ENCODE measurements around the gene NTN1. TPM values are rescaled to one million over a fixed set of nuclear protein-coding genes. Genes with fewer than 3 reads are reported as not detected.
A peak's percentile ranks its signal among the peaks of the same experiment; 100 is the strongest.
"Not testable (repeated sequence)": the region's sequence is repeated elsewhere in the genome, so short reads cannot be mapped to it uniquely, and the experiment has no call there.

NTN1 gene
- 22.8 TPM for total RNA-seq

DNA sequence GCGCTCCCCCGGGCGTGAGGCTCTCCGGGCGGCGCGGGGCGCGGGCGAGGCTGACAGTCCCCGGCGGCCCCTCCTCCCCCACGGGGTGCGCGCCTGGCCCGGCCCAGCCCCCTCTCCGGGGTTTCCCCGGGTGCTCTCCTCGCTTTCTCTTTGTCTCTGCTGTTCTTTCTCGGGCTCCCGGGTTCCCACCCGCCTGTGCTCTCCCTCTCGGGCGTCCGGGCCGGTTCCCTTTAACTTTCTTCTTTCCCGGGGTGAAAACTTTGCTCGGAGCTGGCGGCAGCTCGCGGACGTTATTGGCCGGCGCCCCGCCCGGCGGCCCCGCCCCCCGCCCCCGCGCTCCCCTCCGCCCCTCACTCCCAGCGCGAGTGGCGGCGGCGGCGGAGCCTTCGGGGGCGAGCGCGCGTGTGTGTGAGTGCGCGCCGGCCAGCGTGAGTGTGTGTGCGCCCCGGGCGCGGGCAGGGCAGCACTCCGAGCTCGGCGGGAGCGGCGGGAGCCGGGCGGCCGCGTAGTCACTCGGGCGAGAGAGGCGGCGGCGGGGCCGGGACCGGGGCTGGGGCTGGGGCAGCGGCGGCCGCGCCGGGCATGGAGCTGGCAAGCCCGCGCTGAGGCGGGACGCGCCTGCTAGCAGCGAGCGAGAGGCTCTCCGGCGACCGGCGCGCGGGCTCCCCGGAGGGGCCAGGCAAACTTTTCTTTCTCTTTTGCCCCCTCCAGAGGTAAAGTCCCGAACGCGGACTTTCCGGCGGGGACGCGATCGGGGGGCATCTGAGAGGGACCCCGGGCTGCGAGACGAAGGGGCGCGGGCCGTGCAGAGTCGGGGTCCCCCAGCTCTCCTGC lies at the start of gene NTN1:
Gene NTN1, plus strand, starts transcription at position 353 of the 834 bp plus-strand sequence. CDS start 864 bp downstream, outside the sequence.
- peak; percentile 75 for ATAC-seq
- DNase-seq (ENCODE audit: low spot score) = peak; percentile 74
- intact Hi-C loops (cut with DNase I) = no loop called here

DNA sequence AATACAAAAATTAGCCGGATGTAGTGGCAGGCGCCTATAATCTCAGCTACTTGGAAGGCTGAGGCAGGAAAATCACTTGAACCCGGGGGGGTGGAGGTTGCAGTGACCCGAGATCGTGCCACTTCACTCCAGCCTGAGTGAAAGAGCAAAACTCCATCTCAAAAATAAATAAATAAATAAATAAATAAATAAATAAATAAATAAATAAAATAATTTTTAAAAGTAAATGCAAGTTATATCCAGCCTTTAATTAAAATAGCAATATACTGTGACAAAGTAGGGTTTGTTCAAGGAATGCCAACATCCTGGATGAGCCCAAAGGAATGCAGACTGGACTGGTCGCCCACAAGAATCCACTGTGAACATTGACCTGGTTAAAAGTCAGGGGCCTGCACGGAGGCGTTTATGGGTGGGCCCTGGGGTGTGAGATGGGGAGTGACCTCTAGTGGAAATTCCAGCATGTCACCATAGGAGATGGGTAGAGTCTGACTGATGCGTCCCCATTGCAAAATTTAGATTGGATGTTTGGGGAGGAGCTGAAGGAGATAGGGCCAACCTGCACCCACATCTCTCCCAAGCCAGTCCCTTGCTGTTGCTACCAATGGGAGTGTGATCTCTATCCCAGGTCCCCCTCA lies 46.1 kb upstream of the NTN1 start:
- DNase-seq (ENCODE audit: low spot score) = no peak
- no peak for ATAC-seq
- intact Hi-C loops (cut with DNase I) = loop anchor here (10.0 kb wide), 1 partner anchor 60 kb away; no protein-coding TSS in a partner anchor

DNA sequence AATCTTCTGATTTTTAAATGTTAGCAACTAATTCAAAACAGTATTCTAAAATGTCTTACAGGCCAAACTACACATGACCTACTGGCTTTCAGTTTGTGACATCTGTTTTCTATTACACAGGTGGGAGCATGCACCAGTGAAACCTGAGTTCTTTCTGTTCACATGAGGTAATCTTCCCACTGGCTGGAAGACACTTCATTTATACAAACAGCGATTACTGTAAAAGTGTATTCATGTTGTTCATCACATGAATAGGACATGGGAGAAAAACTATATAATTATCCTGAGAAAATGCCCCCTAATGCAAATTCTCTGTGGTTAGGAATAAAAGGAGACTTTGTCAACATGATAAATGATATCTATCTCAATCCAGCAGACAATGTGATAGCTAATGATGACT lies 44.7 kb upstream of the NTN1 start:
- no peak for DNase-seq (ENCODE audit: low spot score)
- no peak for ATAC-seq
- intact Hi-C loops (cut with DNase I) = loop anchor here (10.0 kb wide), 1 partner anchor 62 kb away; no protein-coding TSS in a partner anchor

DNA sequence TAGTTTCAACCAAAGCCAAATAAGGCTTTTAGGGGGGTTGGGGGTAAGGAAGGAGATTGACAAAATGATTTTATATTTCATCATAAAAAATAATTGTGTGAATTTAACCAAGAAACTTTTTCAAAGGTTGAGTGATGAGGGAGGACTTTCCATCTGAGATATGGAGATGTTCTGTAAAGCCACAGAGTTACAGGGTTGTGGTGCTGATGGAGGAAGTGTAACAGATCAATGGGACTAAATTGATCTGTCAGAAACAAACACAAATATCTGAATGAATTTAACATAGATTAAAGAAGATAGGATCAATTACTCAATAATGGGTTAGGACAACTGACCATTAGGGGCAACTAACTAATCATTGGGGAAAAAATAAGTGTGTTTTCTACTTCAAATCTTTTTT lies 41.6 kb upstream of the NTN1 start:
- intact Hi-C loops (cut with DNase I) = loop anchor here (5.0 to 10.0 kb wide), 2 partner anchors 65 to 788 kb away; no protein-coding TSS in a partner anchor
- DNase-seq (ENCODE audit: low spot score) (no peak), ATAC-seq (no peak)

DNA sequence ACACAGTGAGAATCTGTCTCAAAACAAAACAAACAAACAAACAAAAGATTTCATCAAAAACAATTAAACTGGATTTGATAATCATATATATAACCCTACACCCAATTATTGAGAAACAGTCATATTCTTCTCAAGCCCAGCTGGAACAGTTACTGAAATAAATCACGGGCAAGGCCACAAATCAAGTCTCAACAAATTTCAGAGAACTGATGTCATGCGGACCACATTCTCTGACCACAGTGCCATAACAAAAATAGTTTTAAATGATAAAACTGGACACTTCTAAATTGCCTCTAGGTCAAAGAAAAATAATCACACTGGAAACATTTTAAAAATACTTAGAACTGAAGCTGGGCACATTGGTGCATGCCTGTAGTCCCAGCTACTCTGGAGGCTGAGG lies 39.9 kb upstream of the NTN1 start:
- DNase-seq (ENCODE audit: low spot score) = no peak
- no peak for ATAC-seq
- intact Hi-C loops (cut with DNase I) = loop anchor here (5.0 kb wide), 1 partner anchor 786 kb away; no protein-coding TSS in a partner anchor

DNA sequence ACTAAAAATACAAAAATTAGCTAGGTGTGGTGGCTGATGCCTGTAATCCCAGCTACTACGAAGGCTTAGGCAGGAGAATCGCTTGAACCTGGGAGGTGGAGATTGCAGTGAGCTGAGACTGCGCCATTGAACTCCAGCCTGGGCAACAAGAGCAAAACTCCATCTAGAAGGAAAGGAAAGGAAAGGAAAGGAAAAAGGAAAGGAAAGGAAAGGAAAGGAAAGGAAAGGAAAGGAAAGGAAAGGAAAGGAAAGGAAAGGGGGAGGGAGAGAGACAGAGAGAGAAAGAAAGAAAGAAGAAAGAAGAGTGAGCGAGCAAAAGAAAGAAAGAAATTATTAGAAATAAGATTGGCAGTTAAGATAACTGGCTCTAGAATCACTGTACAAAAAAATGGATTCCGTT lies 37.1 kb upstream of the NTN1 start:
- not testable (repeated sequence) for ATAC-seq; DNase-seq (ENCODE audit: low spot score)
- intact Hi-C loops (cut with DNase I) = loop anchor here (5.0 kb wide), 1 partner anchor 783 kb away; no protein-coding TSS in a partner anchor

DNA sequence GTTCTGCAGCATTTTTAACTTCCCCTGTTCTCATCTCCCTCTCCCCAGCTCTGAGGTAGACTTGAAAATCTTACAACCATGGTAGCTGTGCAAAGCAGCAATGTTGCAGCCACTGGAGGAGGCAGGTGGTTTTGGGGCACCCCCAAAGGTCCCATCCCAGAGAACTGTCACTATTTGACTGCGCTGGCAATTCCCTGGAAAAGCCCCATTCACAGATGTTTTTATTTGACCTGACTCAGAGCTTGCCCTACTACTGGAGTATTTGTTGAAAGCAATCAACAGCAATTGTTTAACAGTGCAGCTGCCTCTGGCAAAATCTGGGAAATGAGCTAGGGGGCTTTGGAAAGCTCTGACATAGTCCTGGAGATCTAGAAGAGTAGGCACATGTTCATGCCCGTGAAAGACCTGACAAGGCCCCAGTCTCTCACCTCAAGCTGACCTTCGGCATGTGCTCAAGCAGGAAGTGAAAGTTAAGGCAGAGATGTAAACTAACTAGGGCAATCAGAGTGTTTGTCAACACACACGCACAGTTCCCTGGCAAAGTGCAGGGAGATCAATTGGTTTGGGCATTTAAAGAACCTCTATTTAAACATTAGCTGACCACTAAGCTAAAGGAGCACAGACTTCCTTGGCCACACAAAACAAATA lies 36.1 kb upstream of the NTN1 start:
- no peak for DNase-seq (ENCODE audit: low spot score)
- intact Hi-C loops (cut with DNase I) = no loop called here
- ATAC-seq = no peak

DNA sequence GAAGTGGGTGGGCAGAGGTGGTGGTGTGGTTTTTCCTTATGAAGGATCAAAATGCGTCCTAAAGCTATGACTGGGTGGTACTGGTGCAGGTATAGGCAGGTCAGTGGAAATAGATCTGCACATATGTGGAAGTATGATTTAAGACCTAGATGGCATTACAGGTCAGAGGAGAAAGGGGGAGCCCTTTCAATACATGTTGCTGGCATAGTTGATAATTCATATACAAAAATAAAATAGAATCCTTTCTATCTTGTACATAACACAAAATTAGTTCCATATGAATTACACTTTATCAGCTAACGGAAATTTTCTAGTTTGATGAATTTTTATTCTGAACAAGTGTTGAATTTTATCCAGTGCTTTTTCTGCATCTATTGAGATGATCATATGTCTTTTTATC lies 35.0 kb upstream of the NTN1 start:
- intact Hi-C loops (cut with DNase I) = no loop called here
- no peak for DNase-seq (ENCODE audit: low spot score)
- ATAC-seq = no peak

DNA sequence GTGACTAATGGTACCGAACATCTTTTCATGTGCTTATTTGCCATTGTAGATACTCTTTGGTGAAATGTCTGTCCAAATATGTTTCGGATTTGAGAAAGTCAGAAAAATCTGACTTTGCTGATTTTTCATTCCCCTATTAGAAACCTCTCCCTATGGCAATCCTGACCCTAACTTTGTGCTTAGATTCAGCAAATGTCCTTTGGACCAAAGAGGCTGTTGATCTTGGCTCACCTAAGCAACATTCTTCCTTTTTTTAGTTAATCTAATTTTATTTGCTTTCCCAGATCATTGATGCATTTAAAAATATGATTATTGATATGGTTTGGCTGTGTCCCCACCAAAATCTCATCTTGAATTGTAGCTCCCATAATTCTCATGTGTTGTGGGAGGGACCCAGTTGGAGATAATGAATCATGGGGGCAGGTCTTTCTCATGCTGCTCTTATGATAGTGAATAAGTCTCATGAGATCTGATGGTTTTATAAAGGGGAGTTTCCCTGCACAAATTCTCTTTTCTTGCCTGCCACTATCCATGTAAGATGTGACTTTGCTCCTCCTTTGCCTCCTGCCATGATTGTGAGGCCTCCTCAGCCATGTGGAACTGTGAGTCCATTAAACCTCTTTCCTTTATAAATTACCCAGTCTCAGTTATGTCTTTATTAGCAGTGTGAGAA lies 32.9 kb upstream of the NTN1 start:
- intact Hi-C loops (cut with DNase I); ATAC-seq; DNase-seq (ENCODE audit: low spot score): not testable (repeated sequence)

DNA sequence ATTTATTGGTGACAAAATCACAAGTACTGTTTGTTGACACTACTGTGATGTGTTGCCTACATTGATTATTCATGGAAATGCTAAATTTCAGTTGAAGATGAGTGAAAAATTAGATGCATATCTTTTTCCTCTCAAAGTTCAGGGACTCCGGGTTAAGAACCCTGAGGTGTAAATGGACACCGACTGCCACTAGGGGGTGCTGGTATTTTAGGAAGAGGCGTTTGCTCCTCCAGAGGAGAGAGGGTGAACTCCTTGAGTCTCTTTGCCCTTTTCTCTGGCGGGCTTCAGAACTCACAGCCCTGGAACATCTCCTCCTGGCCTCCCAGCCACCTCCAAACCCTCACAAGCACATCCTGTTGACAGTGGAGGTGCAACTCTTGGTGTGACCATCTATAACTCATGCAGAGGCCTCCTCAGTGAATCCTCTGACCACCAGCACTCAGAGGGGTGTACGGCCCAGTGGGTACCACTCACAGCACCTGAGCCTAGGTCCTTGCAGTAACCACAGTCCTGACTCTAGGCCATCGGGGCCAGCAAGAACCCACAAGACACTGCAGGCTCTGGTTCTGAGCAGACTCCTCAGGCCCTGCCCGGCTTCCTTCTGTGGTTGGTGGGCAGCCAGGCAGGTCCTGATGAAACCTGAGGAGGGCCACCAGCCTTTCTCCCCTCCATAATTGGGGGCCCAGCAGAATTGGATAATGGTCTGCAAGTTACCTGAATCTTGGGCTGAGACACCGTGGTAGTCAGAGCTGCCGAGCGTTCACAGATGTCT lies 29.6 kb upstream of the NTN1 start:
- ATAC-seq (peak; percentile 83), DNase-seq (ENCODE audit: low spot score) (peak; percentile 84)
- intact Hi-C loops (cut with DNase I) = no loop called here

DNA sequence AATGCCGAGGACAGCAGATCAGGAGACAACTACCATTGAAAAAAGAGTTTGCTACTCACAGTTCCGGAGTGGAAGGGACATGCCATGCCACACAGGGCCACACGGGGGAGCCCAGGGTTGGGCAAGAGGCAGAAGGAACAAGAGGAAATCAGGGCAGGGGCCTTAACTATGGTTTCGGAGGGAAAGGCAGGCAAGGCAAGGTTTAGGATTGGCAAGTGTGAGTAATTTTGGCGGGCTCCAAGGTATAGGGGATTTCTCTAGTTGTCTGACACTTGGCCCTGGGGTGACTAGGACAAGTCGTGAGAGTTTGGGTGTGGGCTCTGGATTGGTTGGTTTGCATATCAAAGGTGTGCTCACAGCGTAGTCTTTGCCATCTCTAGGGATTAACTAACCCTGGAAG lies 27.0 kb upstream of the NTN1 start:
- intact Hi-C loops (cut with DNase I) = no loop called here
- ATAC-seq (peak; percentile 83), DNase-seq (ENCODE audit: low spot score) (peak; percentile 89)

DNA sequence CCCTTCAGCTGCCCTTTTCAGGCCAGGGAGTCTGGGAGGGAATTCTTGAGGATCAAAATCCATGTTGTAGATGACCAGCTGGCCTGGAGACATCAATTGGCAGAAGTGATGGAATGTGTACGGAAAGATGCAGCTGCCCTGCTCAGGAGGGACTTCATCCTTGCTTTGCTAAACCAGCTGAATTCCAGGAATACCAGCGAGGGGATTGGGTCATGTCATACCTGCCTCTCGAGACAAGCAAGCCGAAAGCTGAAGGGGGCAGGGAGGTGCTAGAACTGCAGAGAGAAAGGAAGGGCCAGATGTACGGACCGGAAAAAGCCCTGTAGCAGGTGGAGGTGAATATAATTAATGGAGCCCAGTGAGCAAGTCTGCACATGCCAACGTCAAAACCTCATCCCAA lies 25.6 kb upstream of the NTN1 start:
- ATAC-seq = no peak
- DNase-seq (ENCODE audit: low spot score) = no peak
- intact Hi-C loops (cut with DNase I) = no loop called here

DNA sequence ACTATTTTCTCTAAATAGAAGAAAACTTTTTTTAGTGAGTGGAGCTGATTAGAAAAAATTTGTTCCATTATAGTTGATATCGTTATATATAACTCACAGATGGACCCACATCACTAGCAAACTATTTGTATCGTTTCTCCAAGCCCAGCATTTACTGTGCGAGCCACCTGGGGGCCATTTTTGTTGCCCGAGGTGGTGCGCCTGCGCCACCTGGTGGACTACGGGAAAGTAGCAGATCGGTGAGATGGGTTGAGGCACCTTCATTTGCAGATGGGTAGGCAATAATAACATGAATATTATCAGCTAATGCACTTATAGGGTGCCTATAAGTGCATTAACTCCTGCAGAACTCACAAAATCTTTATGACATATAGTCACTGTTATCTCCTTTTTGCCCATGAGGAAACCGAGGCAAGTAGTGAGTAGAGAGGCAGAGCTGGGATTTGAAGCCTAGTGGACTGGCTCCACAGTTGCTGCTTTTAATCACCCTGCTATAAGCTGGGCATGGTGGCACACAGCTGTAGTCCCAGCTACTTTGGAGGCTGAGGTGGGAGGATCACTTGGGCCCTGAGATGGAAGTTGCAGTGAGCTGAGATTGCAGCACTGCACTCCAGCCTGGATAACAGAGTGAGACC lies 23.2 kb upstream of the NTN1 start:
- ATAC-seq (no peak), DNase-seq (ENCODE audit: low spot score) (no peak)
- intact Hi-C loops (cut with DNase I) = no loop called here

DNA sequence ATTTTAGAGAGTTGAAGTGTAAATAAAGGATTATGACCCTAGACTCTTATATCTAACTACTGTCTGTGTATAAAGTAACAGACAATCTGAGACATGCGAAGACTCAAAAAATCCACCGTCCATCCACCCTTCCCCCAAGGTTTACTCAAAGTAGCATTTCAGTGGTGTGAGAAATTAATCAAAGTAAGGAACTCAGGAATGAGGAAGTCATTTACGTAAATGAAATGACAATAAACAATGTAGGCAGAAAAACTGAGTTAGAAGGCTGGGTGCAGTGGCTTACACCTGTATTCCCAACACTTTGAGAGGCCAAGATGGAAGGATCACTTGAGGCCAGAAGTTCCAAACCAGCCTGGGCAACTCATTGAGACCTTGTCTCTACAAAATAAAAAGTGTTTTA lies 19.8 kb upstream of the NTN1 start:
- intact Hi-C loops (cut with DNase I) = no loop called here
- DNase-seq (ENCODE audit: low spot score) (no peak), ATAC-seq (no peak)

DNA sequence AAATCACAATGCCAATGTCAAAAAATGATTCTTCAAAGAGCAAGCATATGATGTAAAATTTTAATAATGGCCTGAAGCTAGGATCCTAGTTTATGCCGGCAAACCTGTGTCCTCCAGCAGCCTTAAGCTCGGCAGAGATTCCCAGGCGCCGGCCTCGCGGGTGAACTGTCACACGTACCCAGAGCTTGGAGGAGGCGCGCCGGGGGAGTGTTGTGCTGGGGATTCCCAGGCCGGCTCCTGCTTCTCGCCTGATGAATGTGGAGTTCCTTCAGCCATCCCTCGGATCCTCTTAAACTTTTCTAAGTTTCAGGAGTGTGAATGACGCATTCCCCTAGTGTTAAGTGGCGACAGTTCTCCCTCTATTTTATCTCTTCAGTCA lies 19.1 kb upstream of the NTN1 start:
- ATAC-seq (no peak), DNase-seq (ENCODE audit: low spot score) (no peak)
- intact Hi-C loops (cut with DNase I) = no loop called here

DNA sequence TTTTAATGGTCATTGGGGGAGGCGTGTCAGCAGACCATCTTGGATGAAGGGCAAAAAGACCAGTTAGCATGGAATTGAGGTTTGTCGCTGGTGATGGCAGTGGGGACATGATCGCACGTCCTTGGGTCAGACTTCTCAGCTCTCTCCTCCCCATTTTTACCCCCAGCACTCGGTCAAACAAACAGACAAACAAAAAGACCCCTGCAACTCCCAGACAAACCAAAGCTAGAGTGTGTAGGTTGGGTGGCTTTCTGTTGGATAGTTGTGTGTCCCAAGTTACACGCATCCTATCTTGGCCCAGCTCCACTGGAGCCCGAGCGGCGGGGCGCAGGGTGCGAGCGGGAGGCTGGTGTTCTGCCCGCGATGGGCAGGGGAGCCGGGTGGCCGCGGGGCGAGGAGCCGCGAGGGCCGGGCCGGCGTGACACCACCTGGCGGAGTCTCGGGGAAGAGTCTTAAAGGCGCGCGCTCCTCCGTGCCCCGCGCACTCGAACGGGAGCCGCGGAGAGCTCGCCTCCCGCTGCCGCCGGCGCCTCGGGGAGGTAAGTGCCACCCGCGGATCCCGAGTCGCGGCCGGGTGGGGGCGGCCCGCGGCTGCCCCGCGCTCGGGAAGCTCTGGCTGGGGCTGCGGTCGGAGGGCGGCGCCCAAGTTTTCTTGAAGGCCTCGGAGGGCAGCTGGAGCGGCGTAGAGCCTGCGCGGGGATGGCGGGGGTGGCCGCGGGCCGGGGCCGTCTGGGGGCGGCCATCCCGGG lies 18.5 kb upstream of the NTN1 start:
- no peak for DNase-seq (ENCODE audit: low spot score)
- peak; percentile 65 for ATAC-seq
- intact Hi-C loops (cut with DNase I) = no loop called here

DNA sequence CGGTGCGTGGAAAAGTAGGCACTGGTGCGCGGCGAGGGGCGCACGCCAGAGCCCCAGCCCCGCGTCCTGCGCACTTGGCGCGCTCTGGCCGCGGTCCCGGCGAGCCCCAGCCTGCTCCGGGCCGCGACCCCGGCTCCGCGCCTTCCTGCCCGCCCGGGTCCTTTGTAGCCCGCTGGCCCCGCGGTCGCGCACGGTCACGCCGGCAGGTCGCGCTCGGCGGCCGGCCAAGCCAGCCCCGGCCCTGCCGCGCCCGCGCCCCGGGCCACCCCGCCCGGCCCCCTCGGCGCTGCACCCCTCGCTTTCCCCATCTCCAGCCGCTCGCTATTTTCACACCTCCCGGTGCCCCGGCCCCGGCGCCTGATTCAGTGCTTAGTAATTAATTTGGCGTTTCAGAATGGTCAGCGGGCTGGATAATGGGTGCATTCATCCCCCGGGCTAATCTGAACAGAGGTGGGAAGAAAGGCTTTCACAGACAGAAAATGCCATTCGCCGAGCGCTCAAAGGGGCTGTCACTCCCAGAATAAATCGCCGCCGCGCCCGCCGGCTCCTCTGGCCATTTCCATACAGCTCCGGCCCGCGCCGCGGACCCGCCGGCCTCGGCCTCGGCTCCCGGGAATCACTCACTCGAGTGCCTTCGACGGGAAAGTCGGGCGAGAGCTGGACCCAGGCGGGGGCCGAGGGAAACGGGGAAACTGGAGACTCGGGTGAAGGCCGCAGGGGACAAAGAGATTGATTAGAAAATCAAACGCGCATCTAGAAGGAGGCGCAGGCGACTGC lies 17.8 kb upstream of the NTN1 start:
- intact Hi-C loops (cut with DNase I) = no loop called here
- DNase-seq (ENCODE audit: low spot score) = no peak

More for the DNA sequence above, 17.8 kb upstream of the NTN1 start:
- no peak for ATAC-seq
